22Rv1 (cell line): Measurements from ENCODE around the gene ARHGAP31.

Experiments
- ZFX ChIP-seq: fragments of 450-650 bp; IDR thresholded peaks from 2 replicates; pipeline ENCODE4 v1.6.1; 2017; ENCODE audit warnings: antibody characterized with exemption, borderline replicate concordance
- TF ChIP-seq, protein P1 (sequence below): fragments of 450-650 bp; IDR thresholded peaks from 2 replicates; pipeline ENCODE4 v1.5.1; 2017; ENCODE audit warnings: mild to moderate bottlenecking

DNA sequence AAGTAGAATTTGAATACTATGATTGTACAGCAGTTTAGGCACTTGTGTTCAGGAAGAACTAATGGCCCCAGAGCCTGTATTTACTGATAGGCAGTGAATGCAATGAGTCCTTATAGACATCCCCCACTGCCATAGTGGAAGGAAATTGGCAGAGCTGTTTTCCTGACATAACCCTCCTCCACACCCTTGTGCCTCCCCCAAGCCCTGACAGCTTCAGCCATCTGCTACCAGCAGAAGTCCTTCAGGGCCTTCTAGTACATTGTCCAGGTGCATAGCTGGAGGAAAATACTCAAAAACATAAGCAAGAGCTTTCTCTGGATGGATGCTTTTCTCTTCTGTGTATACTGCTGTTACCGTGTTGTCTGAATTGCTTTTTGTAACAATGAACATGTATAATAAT, 20.6 kb downstream of the ARHGAP31 start:
- TF ChIP-seq, protein P1, sequence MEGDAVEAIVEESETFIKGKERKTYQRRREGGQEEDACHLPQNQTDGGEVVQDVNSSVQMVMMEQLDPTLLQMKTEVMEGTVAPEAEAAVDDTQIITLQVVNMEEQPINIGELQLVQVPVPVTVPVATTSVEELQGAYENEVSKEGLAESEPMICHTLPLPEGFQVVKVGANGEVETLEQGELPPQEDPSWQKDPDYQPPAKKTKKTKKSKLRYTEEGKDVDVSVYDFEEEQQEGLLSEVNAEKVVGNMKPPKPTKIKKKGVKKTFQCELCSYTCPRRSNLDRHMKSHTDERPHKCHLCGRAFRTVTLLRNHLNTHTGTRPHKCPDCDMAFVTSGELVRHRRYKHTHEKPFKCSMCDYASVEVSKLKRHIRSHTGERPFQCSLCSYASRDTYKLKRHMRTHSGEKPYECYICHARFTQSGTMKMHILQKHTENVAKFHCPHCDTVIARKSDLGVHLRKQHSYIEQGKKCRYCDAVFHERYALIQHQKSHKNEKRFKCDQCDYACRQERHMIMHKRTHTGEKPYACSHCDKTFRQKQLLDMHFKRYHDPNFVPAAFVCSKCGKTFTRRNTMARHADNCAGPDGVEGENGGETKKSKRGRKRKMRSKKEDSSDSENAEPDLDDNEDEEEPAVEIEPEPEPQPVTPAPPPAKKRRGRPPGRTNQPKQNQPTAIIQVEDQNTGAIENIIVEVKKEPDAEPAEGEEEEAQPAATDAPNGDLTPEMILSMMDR: no peak
- no peak for TF ChIP-seq ZFX
